Colonic mucosa (tissue), 4 donors: ENCODE data around the gene EFNA1. TPM values are rescaled to one million over a fixed set of nuclear protein-coding genes. Genes with fewer than 3 reads are reported as not detected.

Experiments
- DNase-seq: peaks from one replicate; pipeline ENCODE4 v3.0.0-alpha.2; 2020
- H3K27ac ChIP-seq: fragments of 200-600 bp; one replicate; pipeline ENCODE4 v1.8.0; 2021
- H3K27me3 ChIP-seq: fragments of 200-600 bp; one replicate; pipeline ENCODE4 v1.8.0; 2021
- H3K36me3 ChIP-seq: fragments of 200-600 bp; one replicate; pipeline ENCODE4 v1.8.0; 2021
- H3K4me1 ChIP-seq: fragments of 200-600 bp; one replicate; pipeline ENCODE4 v1.8.0; 2021; ENCODE audit warnings: mild to moderate bottlenecking
- H3K4me3 ChIP-seq: fragments of 200-600 bp; one replicate; pipeline ENCODE4 v1.8.0; 2021
- H3K9ac ChIP-seq, 2 donors: one replicate each; pipeline ENCODE4 v1.7.0; 2013; ENCODE audit warnings: control low read depth in 2 of 2, low read depth in 2 of 2, low read length in 2 of 2
- H3K9me3 ChIP-seq: fragments of 200-600 bp; one replicate; pipeline ENCODE4 v1.8.0; 2021
- CTCF ChIP-seq: fragments of 200-600 bp; IDR thresholded peaks from one replicate; pipeline ENCODE4 v1.8.0; 2022; ENCODE audit warnings: antibody characterized with exemption, mild to moderate bottlenecking
- intact Hi-C: fragments of 100-400 bp; cut with DNase I; formaldehyde crosslinking; loops from one replicate; pipeline ENCODE4 v1.14.1; 2022
- total RNA-seq, 2 donors: library from RNA; stranded (reverse); fragmentation: NEBNext Ultra II Directional in 1 of 2; extraction: Animal tissue kit (Norgen Biotek cat#: 25700) in 1 of 2; gene quantifications; one replicate each; pipeline ENCODE4 v1.2.1, GENCODE V29; 2021
- donor health status: healthy.
- donor health status: DM: no; HTN: no; CAD: no.
- donor health status: DM: no; HTN: no; CAD: no.

EFNA1 gene
- total RNA-seq, 2 donors from 2014 or later = 61.3 to 125 TPM

DNA sequence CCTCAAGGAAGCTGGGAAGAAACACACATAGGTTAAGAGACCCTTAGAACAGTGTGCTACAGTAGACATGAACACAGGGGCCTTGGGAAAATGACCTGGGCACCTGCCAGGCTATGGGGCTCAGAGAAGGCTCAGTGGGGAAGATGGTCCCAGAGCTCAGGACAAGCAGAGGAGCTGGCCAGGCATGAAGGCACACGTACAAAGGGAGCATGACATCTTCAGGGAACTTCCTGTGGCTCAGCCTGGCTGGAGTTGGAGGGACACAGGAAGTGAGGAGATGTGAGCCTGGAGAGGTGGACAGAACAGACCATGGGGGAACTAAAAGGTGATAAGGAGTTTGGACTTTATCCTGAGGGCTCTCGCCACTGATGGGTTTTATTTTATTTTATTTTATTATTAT lies 4.2 kb downstream of the EFNA1 start:
- Histone ChIP-seq H3K9me3 (no peaks in the 10 kb centered on the region), H3K27ac (peak overlapping the region; percentile 92), H3K9ac (peak overlapping the region in 1 of 2 donors; percentile 100), H3K36me3 (peaks cover 6% of the 10 kb centered on the region), H3K4me3 (no peak overlapping the region), H3K27me3 (peaks cover 4% of the 10 kb centered on the region), H3K4me1 (peaks cover 20% of the 10 kb centered on the region)
- intact Hi-C loops = no loop called here
- DNase-seq = no peak
- TF ChIP-seq CTCF = no peak

DNA sequence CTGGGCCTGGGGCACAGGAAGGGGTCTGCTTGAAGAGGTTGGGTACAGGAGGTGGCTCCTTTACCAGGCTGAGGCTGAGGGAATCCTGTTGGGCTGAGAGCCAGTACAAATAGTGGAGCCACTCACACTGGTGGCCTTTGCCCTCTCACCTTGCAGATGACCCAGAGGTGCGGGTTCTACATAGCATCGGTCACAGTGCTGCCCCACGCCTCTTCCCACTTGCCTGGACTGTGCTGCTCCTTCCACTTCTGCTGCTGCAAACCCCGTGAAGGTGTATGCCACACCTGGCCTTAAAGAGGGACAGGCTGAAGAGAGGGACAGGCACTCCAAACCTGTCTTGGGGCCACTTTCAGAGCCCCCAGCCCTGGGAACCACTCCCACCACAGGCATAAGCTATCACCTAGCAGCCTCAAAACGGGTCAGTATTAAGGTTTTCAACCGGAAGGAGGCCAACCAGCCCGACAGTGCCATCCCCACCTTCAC lies 6.2 kb downstream of the EFNA1 start:
- Histone ChIP-seq H3K27me3 (no peaks in the 10 kb centered on the region), H3K36me3 (peaks cover 6% of the 10 kb centered on the region), H3K9ac (peak overlapping the region; percentile 97), H3K9me3 (no peaks in the 10 kb centered on the region), H3K4me1 (peaks cover 20% of the 10 kb centered on the region), H3K27ac (peak overlapping the region; percentile 98), H3K4me3 (no peak overlapping the region)
- TF ChIP-seq CTCF = no peak
- peak; percentile 43 for DNase-seq
- intact Hi-C loops = no loop called here

- intact Hi-C loops = no loop called here
- H3K27me3 ChIP-seq = no peaks in the 10 kb centered on the region
- peaks cover 6% of the 10 kb centered on the region for H3K36me3 ChIP-seq
- no peak for TF ChIP-seq CTCF
- H3K4me1 ChIP-seq = peaks cover 20% of the 10 kb centered on the region
- H3K9ac ChIP-seq = peak overlapping the region; percentile 97
- no peak for DNase-seq
- H3K9me3 ChIP-seq = no peaks in the 10 kb centered on the region
- peak overlapping the region; percentile 45 for H3K4me3 ChIP-seq
- peak overlapping the region; percentile 98 for H3K27ac ChIP-seq
Measured at GRCh38 chr1:155134322-155134721, 6.6 kb downstream of the EFNA1 start.

DNA sequence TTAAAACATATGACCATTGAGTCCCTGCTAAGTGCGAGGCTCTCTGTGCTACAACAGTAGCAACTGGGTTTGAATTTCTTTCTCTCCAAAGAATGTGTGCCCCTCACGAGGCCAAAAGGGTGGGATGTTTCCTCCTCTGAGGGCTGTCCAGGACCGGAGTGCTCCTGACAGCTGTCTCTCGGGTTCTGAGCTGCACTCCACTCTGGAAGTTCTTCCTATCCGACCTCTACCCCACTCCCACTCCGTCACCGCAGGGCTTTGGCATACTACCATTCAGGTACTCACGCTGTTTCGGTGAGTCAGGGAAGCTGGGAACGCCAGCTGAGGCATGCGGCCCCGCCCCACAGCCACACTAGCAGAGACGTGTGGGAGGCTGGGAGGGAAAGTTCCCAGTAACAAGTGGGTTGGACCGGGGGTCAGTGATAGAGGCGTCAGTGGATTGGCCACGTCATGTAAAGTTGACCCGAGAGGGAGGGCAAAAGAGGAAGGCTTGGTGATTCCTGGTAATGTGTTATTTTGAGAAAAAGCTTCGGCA lies 7.3 kb downstream of the EFNA1 start:
- H3K9me3 ChIP-seq = no peaks in the 10 kb centered on the region
- H3K4me3 ChIP-seq = peak overlapping the region; percentile 45
- intact Hi-C loops = no loop called here
- H3K27me3 ChIP-seq = no peaks in the 10 kb centered on the region
- peaks cover 6% of the 10 kb centered on the region for H3K36me3 ChIP-seq
- H3K27ac ChIP-seq = peak overlapping the region; percentile 98
- peaks cover 20% of the 10 kb centered on the region for H3K4me1 ChIP-seq
- no peak for TF ChIP-seq CTCF
- H3K9ac ChIP-seq = peak overlapping the region; percentile 97
- peak; percentile 93 for DNase-seq

DNA sequence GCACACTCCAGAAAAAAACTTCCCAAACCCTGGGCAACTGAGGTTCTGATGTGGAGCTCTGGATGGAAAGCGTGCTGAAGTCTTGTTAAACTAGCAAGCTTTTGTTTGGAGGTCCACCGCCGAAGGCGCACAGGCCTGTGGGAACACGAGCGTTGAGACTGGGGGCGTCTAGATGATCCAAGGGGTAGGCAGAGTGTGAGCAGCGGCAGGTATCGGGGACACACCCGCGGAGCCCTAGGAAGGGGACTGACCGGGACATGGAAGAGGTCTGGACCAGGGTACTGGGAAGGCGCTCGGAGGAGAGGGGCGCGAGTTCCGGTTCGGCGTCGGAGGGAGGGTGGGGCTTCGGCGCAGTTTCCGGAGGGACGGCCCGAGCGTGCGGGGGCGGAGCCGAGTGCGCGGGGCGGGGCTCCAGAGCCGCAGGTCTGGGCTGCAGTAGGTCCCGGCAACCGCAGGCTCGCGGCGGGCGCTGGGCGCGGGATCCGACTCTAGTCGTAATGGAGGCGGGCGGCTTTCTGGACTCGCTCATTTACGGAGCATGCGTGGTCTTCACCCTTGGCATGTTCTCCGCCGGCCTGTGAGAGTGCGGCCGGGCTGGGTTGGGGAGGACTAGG lies 7.8 kb downstream of the EFNA1 start, which contains the start of gene SLC50A1:
Gene SLC50A1, plus strand, starts transcription at position 438 of the 614 bp plus-strand sequence. Its CDS starts 60 bp downstream, at position 498.
- peak within 1 kb of the TSS; percentile 97 for H3K9ac ChIP-seq
- no peaks in the 10 kb centered on the region for H3K27me3 ChIP-seq
- H3K4me3 ChIP-seq = peak within 1 kb of the TSS; percentile 45
- intact Hi-C loops = no loop called here
- H3K9me3 ChIP-seq = no peaks in the 10 kb centered on the region
- peak; percentile 21 for TF ChIP-seq CTCF
- peak; percentile 95 for DNase-seq
- peaks cover 20% of the 10 kb centered on the region for H3K4me1 ChIP-seq
- H3K27ac ChIP-seq = peak within 1 kb of the TSS; percentile 98
- H3K36me3 ChIP-seq = peaks cover 6% of the 10 kb centered on the region
